Panc1 (cell line): ENCODE measurements around the gene JADE3. TPM values are rescaled to one million over a fixed set of nuclear protein-coding genes. Genes with fewer than 3 reads are reported as not detected.

Experiments
- ATAC-seq: fragments of 200-7000 bp; cut with Tn5 transposase; 2 replicates; pipeline ENCODE4 v1.9.1; 2020; ENCODE audit warnings: mild to moderate bottlenecking, moderate library complexity
- BruUV-seq: library from RNA; stranded (reverse); fragments of 400-500 nt; replicated peaks from 2 replicates; lab custom pipeline; 2021; lab: Mats Ljungman, UMichigan
- CTCF ChIA-PET: fragments of 300-600 bp; sonication (Branson Sonifier 250); formaldehyde crosslinking; loops from one replicate; lab custom pipeline; 2022; ENCODE audit warnings: antibody characterized with exemption; lab: Charles Lee
- POLR2A ChIA-PET: fragments of 300-600 bp; sonication (Branson Sonifier 250); formaldehyde crosslinking; loops from one replicate; lab custom pipeline; 2022; ENCODE audit warnings: antibody characterized with exemption; lab: Charles Lee
- DNase-seq: peaks from one replicate; pipeline ENCODE4 v3.0.0-alpha.2; 2010; ENCODE audit warnings: low read depth, low spot score
- H3K27ac ChIP-seq: 2 replicates; pipeline ENCODE4 v1.5.1; 2011; ENCODE audit warnings: mild to moderate bottlenecking, low read length, inconsistent platforms
- H3K27me3 ChIP-seq: fragments of 200-500 bp; sonication (Bioruptor generic); 2 replicates; pipeline ENCODE4 v1.6.0; 2014; ENCODE audit warnings: low read length, inconsistent platforms; ENCODE audit not compliant: control insufficient read depth, insufficient read depth
- H3K36me3 ChIP-seq: fragments of 200-500 bp; sonication (Bioruptor generic); 2 replicates; pipeline ENCODE4 v1.5.1; 2014; ENCODE audit warnings: inconsistent platforms, mild to moderate bottlenecking, low read length, moderate library complexity; ENCODE audit not compliant: control insufficient read depth, insufficient read depth
- H3K4me1 ChIP-seq: 2 replicates; pipeline ENCODE4 v1.5.1; 2011; ENCODE audit warnings: inconsistent platforms, mild to moderate bottlenecking, low read length, moderate library complexity; ENCODE audit not compliant: control insufficient read depth, insufficient read depth
- H3K4me3 ChIP-seq, 2 experiments: 2 replicates each; pipeline ENCODE4 v1.5.1; 2011 to 2012; ENCODE audit warnings: low read depth in 2 of 2, low read length in 2 of 2, mild to moderate bottlenecking in 2 of 2, inconsistent platforms in 1 of 2, moderate library complexity in 1 of 2
- H3K9me3 ChIP-seq: fragments of 200-500 bp; sonication (Bioruptor generic); 2 replicates; pipeline ENCODE4 v1.5.1; 2014; ENCODE audit warnings: low read depth, mild to moderate bottlenecking, inconsistent platforms, low read length, moderate library complexity; ENCODE audit not compliant: control insufficient read depth, insufficient read depth
- POLR2AphosphoS5 ChIP-seq: IDR thresholded peaks from 2 replicates; pipeline ENCODE4 v1.6.1; 2012; ENCODE audit warnings: mild to moderate bottlenecking, low read depth, low read length, moderate library complexity
- SIN3A ChIP-seq: IDR thresholded peaks from 2 replicates; pipeline ENCODE4 v1.6.1; 2012; ENCODE audit warnings: low read depth, mild to moderate bottlenecking, low read length, moderate library complexity, borderline replicate concordance; ENCODE audit not compliant: insufficient read depth
- TCF7L2 ChIP-seq: IDR thresholded peaks from 2 replicates; pipeline ENCODE4 v1.6.1; 2011; ENCODE audit warnings: mild to moderate bottlenecking, low read depth, low read length, inconsistent platforms
- in situ Hi-C: cut with HindIII; loops from 2 replicates; pipeline ENCODE4 v1.10.0; 2016; ENCODE audit warnings: low sequenced_read_pairs, low pct_unique_long_range_greater_than_20kb
- intact Hi-C: fragments of 100-400 bp; cut with micrococcal nuclease; formaldehyde crosslinking; loops from one replicate; pipeline ENCODE4 v1.10.0; 2022; ENCODE audit not compliant: unreplicated experiment
- total RNA-seq: library from RNA; stranded (reverse); gene quantifications from one replicate; pipeline ENCODE4 v1.2.1, GENCODE V29; 2021; ENCODE audit not compliant: unreplicated experiment
- TF ChIP-seq, protein P1 (sequence below): fragments of 450-650 bp; IDR thresholded peaks from 2 replicates; pipeline ENCODE4 v1.5.1; 2017; ENCODE audit warnings: mild to moderate bottlenecking
- TF ChIP-seq, protein P2 (sequence below), 2 experiments: IDR thresholded peaks; 2 replicates each; pipeline ENCODE4 v1.6.1; 2011 to 2012; ENCODE audit warnings: low read depth in 2 of 2, control low read depth in 1 of 2, low read length in 1 of 2, mild to moderate bottlenecking in 1 of 2, moderate library complexity in 1 of 2; ENCODE audit not compliant: insufficient read depth in 1 of 2

The JADE3 gene
- total RNA-seq, 1 experiment from 2014 or later = 22.2 TPM

DNA sequence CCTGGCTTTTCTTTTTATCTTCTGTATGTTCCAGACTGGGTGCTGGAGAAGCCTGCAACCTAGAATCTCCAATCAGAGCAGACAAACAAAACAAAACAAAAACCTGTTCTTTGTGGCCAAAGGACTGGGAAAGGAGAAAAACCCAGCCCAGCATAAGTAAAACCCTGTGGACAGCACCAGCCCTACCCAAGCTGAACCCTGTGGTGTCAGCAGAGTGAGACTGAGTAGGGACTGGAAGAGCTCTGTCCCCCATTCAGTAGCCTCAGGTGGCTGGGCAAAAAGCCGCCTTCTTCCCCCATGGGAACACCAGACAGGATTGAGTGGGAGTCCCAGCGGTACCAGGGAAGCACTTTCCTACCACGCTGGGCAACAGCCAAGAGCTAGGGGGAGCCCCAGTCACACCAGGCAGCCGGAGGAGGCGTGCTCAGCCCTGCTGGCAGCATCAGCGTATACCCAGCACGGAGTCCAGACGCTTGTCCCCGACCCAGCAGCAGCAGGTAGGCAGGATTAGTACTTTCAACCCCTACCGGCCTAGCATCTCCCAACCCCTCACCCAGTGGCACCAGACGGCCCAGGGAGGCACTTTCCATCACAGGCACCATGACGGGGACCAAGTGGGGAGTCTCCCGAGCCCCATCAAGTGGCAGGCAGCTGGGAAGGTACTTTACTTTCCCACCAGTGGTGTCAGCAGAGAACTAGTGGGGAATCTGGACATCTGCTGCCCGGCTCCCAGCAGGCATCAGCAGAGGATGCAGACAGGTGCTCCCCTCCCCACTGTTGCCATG, 8.6 kb upstream of the JADE3 start:
- TF ChIP-seq POLR2AphosphoS5 = no peak
- TF ChIP-seq SIN3A = no peak
- no peak for TF ChIP-seq TCF7L2
- TF ChIP-seq, protein P1, sequence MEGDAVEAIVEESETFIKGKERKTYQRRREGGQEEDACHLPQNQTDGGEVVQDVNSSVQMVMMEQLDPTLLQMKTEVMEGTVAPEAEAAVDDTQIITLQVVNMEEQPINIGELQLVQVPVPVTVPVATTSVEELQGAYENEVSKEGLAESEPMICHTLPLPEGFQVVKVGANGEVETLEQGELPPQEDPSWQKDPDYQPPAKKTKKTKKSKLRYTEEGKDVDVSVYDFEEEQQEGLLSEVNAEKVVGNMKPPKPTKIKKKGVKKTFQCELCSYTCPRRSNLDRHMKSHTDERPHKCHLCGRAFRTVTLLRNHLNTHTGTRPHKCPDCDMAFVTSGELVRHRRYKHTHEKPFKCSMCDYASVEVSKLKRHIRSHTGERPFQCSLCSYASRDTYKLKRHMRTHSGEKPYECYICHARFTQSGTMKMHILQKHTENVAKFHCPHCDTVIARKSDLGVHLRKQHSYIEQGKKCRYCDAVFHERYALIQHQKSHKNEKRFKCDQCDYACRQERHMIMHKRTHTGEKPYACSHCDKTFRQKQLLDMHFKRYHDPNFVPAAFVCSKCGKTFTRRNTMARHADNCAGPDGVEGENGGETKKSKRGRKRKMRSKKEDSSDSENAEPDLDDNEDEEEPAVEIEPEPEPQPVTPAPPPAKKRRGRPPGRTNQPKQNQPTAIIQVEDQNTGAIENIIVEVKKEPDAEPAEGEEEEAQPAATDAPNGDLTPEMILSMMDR = peak; percentile 93
- TF ChIP-seq, protein P2, sequence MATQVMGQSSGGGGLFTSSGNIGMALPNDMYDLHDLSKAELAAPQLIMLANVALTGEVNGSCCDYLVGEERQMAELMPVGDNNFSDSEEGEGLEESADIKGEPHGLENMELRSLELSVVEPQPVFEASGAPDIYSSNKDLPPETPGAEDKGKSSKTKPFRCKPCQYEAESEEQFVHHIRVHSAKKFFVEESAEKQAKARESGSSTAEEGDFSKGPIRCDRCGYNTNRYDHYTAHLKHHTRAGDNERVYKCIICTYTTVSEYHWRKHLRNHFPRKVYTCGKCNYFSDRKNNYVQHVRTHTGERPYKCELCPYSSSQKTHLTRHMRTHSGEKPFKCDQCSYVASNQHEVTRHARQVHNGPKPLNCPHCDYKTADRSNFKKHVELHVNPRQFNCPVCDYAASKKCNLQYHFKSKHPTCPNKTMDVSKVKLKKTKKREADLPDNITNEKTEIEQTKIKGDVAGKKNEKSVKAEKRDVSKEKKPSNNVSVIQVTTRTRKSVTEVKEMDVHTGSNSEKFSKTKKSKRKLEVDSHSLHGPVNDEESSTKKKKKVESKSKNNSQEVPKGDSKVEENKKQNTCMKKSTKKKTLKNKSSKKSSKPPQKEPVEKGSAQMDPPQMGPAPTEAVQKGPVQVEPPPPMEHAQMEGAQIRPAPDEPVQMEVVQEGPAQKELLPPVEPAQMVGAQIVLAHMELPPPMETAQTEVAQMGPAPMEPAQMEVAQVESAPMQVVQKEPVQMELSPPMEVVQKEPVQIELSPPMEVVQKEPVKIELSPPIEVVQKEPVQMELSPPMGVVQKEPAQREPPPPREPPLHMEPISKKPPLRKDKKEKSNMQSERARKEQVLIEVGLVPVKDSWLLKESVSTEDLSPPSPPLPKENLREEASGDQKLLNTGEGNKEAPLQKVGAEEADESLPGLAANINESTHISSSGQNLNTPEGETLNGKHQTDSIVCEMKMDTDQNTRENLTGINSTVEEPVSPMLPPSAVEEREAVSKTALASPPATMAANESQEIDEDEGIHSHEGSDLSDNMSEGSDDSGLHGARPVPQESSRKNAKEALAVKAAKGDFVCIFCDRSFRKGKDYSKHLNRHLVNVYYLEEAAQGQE (IDR thresholded peaks at IDR 0.05; ENCODE audit: insufficient read depth in 1 of 2, low read depth in 2 of 2, low read length in 1 of 2) = 0 out of 4 replicates have a peak, but pooled peaks of 1 of the 2 experiments have one; percentile 54

GRCh38 chrX:46904626-46905025, 7.6 kb upstream of the JADE3 start:
- intact Hi-C loops = loop anchor here (2.0 to 10.0 kb wide), 3 partner anchors 74 to 190 kb away; no protein-coding TSS in a partner anchor
- in situ Hi-C loops = no loop called here
- TF ChIP-seq, protein P1 = no peak
- TF ChIP-seq, protein P2 (IDR thresholded peaks at IDR 0.05; ENCODE audit: insufficient read depth in 1 of 2, low read depth in 2 of 2, low read length in 1 of 2) = no peak
- no peak for TF ChIP-seq SIN3A
- TF ChIP-seq POLR2AphosphoS5 = no peak

More for the DNA sequence above, 8.6 kb upstream of the JADE3 start:
- BruUV-seq = no TSS peak
- 0 out of 2 replicates have a peak, but pooled peaks cover 3% of the 10 kb centered on the region for H3K4me1 ChIP-seq
- no peaks in the 10 kb centered on the region for H3K27me3 ChIP-seq
- no peaks in the 10 kb centered on the region for H3K9me3 ChIP-seq
- intact Hi-C loops (loop anchor here (2.0 to 10.0 kb wide), 3 partner anchors 75 to 191 kb away; no protein-coding TSS in a partner anchor), in situ Hi-C loops (no loop called here)
- no peaks in the 10 kb centered on the region for H3K36me3 ChIP-seq
- peak overlapping the region; percentile 57 to 78 for H3K4me3 ChIP-seq
- H3K27ac ChIP-seq = no peak overlapping the region
- ChIA-PET CTCF (interaction anchor here (1.2 kb wide), 1 partner anchor 127 kb away, joined by 6 read pairs; no protein-coding TSS in a partner anchor), POLR2A (no interaction called here)
- DNase-seq (peak; percentile 57), ATAC-seq (peak; percentile 100)

More at GRCh38 chrX:46904626-46905025, 7.6 kb upstream of the JADE3 start:
- H3K4me3 ChIP-seq = no peak overlapping the region
- no peak for DNase-seq
- H3K36me3 ChIP-seq = no peaks in the 10 kb centered on the region
- CTCF ChIA-PET = interaction anchor here (1.2 kb wide), 1 partner anchor 126 kb away, joined by 6 read pairs; no protein-coding TSS in a partner anchor
- H3K9me3 ChIP-seq = no peaks in the 10 kb centered on the region
- no TSS peak for BruUV-seq
- H3K4me1 ChIP-seq = 0 out of 2 replicates have a peak, but pooled peaks cover 3% of the 10 kb centered on the region
- no peak overlapping the region for H3K27ac ChIP-seq
- no peaks in the 10 kb centered on the region for H3K27me3 ChIP-seq
- POLR2A ChIA-PET = no interaction called here
- no peak for ATAC-seq
